ENCODE measurements around the gene HEATR5B. TPM values are rescaled to one million over a fixed set of nuclear protein-coding genes. Genes with fewer than 3 reads are reported as not detected.

Gene HEATR5B
- total RNA-seq, 1 donor = 27.6 TPM

GRCh38 chr2:37052600-37053332, 31.4 kb downstream of the HEATR5B start:
- no peak for TF ChIP-seq CTCF (IDR thresholded peaks at IDR 0.05; ENCODE audit: insufficient read depth, low read depth, low read length)
- H3K4me3 ChIP-seq (ENCODE audit: low read depth, low read length) = no peak overlapping the region
- no peak for DNase-seq (ENCODE audit: low read depth)

- TF ChIP-seq CTCF (IDR thresholded peaks at IDR 0.05; ENCODE audit: insufficient read depth, low read depth, low read length) = no peak
- H3K4me3 ChIP-seq (ENCODE audit: low read depth, low read length) = no peak overlapping the region
- peak; percentile 77 for DNase-seq (ENCODE audit: low read depth)
Measured at GRCh38 chr2:37039580-37039979, 44.6 kb downstream of the HEATR5B start.

- no peak for TF ChIP-seq CTCF (IDR thresholded peaks at IDR 0.05; ENCODE audit: insufficient read depth, low read depth, low read length)
- no peak for DNase-seq (ENCODE audit: low read depth)
Measured at GRCh38 chr2:37037771-37038170, 46.4 kb downstream of the HEATR5B start.

GRCh38 chr2:37029758-37030157, 54.4 kb downstream of the HEATR5B start:
- no peak for TF ChIP-seq CTCF (IDR thresholded peaks at IDR 0.05; ENCODE audit: insufficient read depth, low read depth, low read length)
- DNase-seq (ENCODE audit: low read depth) = no peak
- H3K4me3 ChIP-seq (ENCODE audit: low read depth, low read length) = no peak overlapping the region

More at GRCh38 chr2:37037771-37038170, 46.4 kb downstream of the HEATR5B start:
- no peak overlapping the region for H3K4me3 ChIP-seq (ENCODE audit: low read depth, low read length)

- H3K4me3 ChIP-seq (ENCODE audit: low read depth, low read length) = no peak overlapping the region
- peak; percentile 23 for TF ChIP-seq CTCF (IDR thresholded peaks at IDR 0.05; ENCODE audit: insufficient read depth, low read depth, low read length)
- peak; percentile 4 for DNase-seq (ENCODE audit: low read depth)
Measured at GRCh38 chr2:37026050-37026449, 58.1 kb downstream of the HEATR5B start.

GRCh38 chr2:37020887-37021796, 63.0 kb downstream of the HEATR5B start:
- no peak for TF ChIP-seq CTCF (IDR thresholded peaks at IDR 0.05; ENCODE audit: insufficient read depth, low read depth, low read length)
- peak; percentile 26 for DNase-seq (ENCODE audit: low read depth)
- no peak overlapping the region for H3K4me3 ChIP-seq (ENCODE audit: low read depth, low read length)

Data from fibroblast of villous mesenchyme (primary cell).